Body of pancreas (tissue), 4 donors: ENCODE results near the gene PLCD3. TPM values are rescaled to one million over a fixed set of nuclear protein-coding genes. Genes with fewer than 3 reads are reported as not detected.

Experiments
- ATAC-seq: fragments of 150-250 bp; one replicate; pipeline ENCODE4 v1.9.1; 2016
- DNase-seq, 4 donors: peaks; one replicate each; pipeline ENCODE4 v3.0.0-alpha.2; 2019
- H3K27ac ChIP-seq, 4 donors: fragments of 200-600 bp; sonication (generic); 1 replicate in 3 of 4; 2 replicates in 1 of 4; pipeline versions ENCODE4 v1.5.1 to v1.6.1; 2016 to 2019; ENCODE audit warnings: mild to moderate bottlenecking in 1 of 4, mixed read lengths in 1 of 4, moderate library complexity in 1 of 4
- H3K27me3 ChIP-seq, 2 donors: fragments of 200-600 bp; sonication (generic); one replicate each; pipeline ENCODE4 v1.6.0; 2016; ENCODE audit warnings: mild to moderate bottlenecking in 1 of 2
- H3K36me3 ChIP-seq, 2 donors: fragments of 200-600 bp; sonication (generic); replicated peaks in 1 of 2; 2 replicates each; pipeline ENCODE4 v1.5.1; 2016; ENCODE audit warnings: low read depth in 2 of 2; ENCODE audit not compliant: insufficient read depth in 1 of 2
- H3K4me1 ChIP-seq: fragments of 200-600 bp; sonication (generic); one replicate; pipeline ENCODE4 v1.6.0; 2016
- H3K4me3 ChIP-seq, 2 donors: fragments of 200-600 bp; sonication (generic); 1 replicate in 1 of 2; 2 replicates in 1 of 2; pipeline ENCODE4 v1.5.1; 2016 to 2019
- H3K9me3 ChIP-seq, 3 donors: fragments of 200-600 bp; sonication (generic); 1 replicate in 2 of 3; 2 replicates in 1 of 3; pipeline ENCODE4 v1.5.1; 2016
- CTCF ChIP-seq, 7 experiments: fragments of 450-650 bp in 4 of 7; fragments of 200-600 bp in 3 of 7; sonication (generic) in 3 of 7; IDR thresholded peaks; one replicate each; pipeline ENCODE4 v1.5.1; 2016 to 2019; ENCODE audit warnings: antibody characterized with exemption in 7 of 7
- POLR2A ChIP-seq, 3 donors: fragments of 450-650 bp; IDR thresholded peaks; one replicate each; pipeline ENCODE4 v1.6.1; 2016; ENCODE audit warnings: antibody characterized with exemption in 3 of 3, mild to moderate bottlenecking in 2 of 3
- WGBS, 2 donors: methylation state at CpG; one replicate each; pipeline ENCODE4 v1.1.5; 2017; 5-methylcytosine and 5-hydroxymethylcytosine counted together
- intact Hi-C: fragments of 100-400 bp; cut with DNase I; formaldehyde crosslinking; loops from one replicate; pipeline ENCODE4 v1.15.1; 2023
- total RNA-seq, 2 donors: library from RNA; depleted of rRNA; stranded (reverse); fragments of >200 nt; gene quantifications; one replicate each; pipeline ENCODE4 v1.1.0, GENCODE V29; 2016

Gene PLCD3
- total RNA-seq, 2 donors from 2014 or later: 5.4 to 23.4 TPM

GRCh38 chr17:45119964-45120363 lies 12.4 kb downstream of the PLCD3 start:
- Histone ChIP-seq H3K36me3 (no peaks in the 10 kb centered on the region), H3K27ac (no peak overlapping the region), H3K4me1 (no peaks in the 10 kb centered on the region), H3K27me3 (no peaks in the 10 kb centered on the region), H3K4me3 (no peak overlapping the region), H3K9me3 (no peaks in the 10 kb centered on the region)
- intact Hi-C loops: no loop called here
- ATAC-seq: no peak
- TF ChIP-seq CTCF (IDR thresholded peaks at IDR 0.05): no peak
- no peak for TF ChIP-seq POLR2A (IDR thresholded peaks at IDR 0.05)
- WGBS, 2 donors: 83 to 86% methylated on average over 5 to 8 of the region's 8 CpGs
- DNase-seq: no peak

GRCh38 chr17:45118691-45119090 lies 13.6 kb downstream of the PLCD3 start:
- no peaks in the 10 kb centered on the region for H3K36me3 ChIP-seq
- no peak overlapping the region for H3K27ac ChIP-seq
- ATAC-seq (no peak), DNase-seq (no peak)
- TF ChIP-seq POLR2A (IDR thresholded peaks at IDR 0.05) (no peak), CTCF (IDR thresholded peaks at IDR 0.05) (no peak)
- intact Hi-C loops: no loop called here
- no peaks in the 10 kb centered on the region for H3K4me1 ChIP-seq
- no peaks in the 10 kb centered on the region for H3K9me3 ChIP-seq
- H3K27me3 ChIP-seq: no peaks in the 10 kb centered on the region
- WGBS, 2 donors: 87% methylated on average over 23 of the region's 23 CpGs; no CpG with 5 or more reads in 1 of the 2 donors
- H3K4me3 ChIP-seq: no peak overlapping the region

- Histone ChIP-seq H3K4me3 (no peak overlapping the region), H3K27ac (no peak overlapping the region), H3K36me3 (no peaks in the 10 kb centered on the region), H3K9me3 (no peaks in the 10 kb centered on the region), H3K4me1 (no peaks in the 10 kb centered on the region), H3K27me3 (no peaks in the 10 kb centered on the region)
- TF ChIP-seq POLR2A (IDR thresholded peaks at IDR 0.05) (no peak), CTCF (IDR thresholded peaks at IDR 0.05) (no peak)
- WGBS, 2 donors: 85 to 92% methylated on average over 10 to 20 of the region's 20 CpGs
- ATAC-seq: no peak
- DNase-seq: no peak
- intact Hi-C loops: no loop called here
Observed at GRCh38 chr17:45117848-45118646, 14.3 kb downstream of the PLCD3 start.

- WGBS, 2 donors: 94 to 98% methylated on average over 4 of the region's 4 CpGs
- ATAC-seq: no peak
Observed at GRCh38 chr17:45117334-45117733, 15.0 kb downstream of the PLCD3 start.

More at GRCh38 chr17:45117334-45117733, 15.0 kb downstream of the PLCD3 start:
- no peak for DNase-seq
- Histone ChIP-seq H3K4me1 (no peaks in the 10 kb centered on the region), H3K4me3 (no peak overlapping the region), H3K27me3 (no peaks in the 10 kb centered on the region), H3K9me3 (no peaks in the 10 kb centered on the region), H3K36me3 (no peaks in the 10 kb centered on the region), H3K27ac (no peak overlapping the region)
- intact Hi-C loops: no loop called here
- TF ChIP-seq CTCF (IDR thresholded peaks at IDR 0.05) (no peak), POLR2A (IDR thresholded peaks at IDR 0.05) (no peak)
